Suprapubic skin (tissue), 4 donors: ENCODE data around the gene CRIP2. TPM values are rescaled to one million over a fixed set of nuclear protein-coding genes. Genes with fewer than 3 reads are reported as not detected.
A peak's percentile ranks its signal among the peaks of the same experiment; 100 is the strongest.

Experiments used
- DNase-seq, 2 donors: peaks; one replicate each; pipeline ENCODE4 v3.0.0-alpha.2; 2019; ENCODE audit warnings: low spot score in 2 of 2
- H3K27ac ChIP-seq: fragments of 200-600 bp; sonication (generic); one replicate; pipeline ENCODE4 v1.5.1; 2019
- H3K27me3 ChIP-seq: fragments of 200-600 bp; sonication (generic); one replicate; pipeline ENCODE4 v1.5.1; 2019
- H3K36me3 ChIP-seq: fragments of 200-600 bp; sonication (generic); one replicate; pipeline ENCODE4 v1.5.1; 2019
- H3K4me1 ChIP-seq: fragments of 200-600 bp; sonication (generic); one replicate; pipeline ENCODE4 v1.5.1; 2019
- H3K4me3 ChIP-seq: fragments of 200-600 bp; sonication (generic); one replicate; pipeline ENCODE4 v1.5.1; 2019; ENCODE audit warnings: mild to moderate bottlenecking
- H3K9me3 ChIP-seq: fragments of 200-600 bp; sonication (generic); one replicate; pipeline ENCODE4 v1.5.1; 2019
- EP300 ChIP-seq: sonication (generic); formaldehyde crosslinking; IDR thresholded peaks from one replicate; pipeline ENCODE4 v1.6.1; 2017; ENCODE audit warnings: antibody characterized with exemption
- POLR2A ChIP-seq, 2 donors: fragments of 450-650 bp; IDR thresholded peaks; one replicate each; pipeline ENCODE4 v1.6.1; 2017; ENCODE audit warnings: antibody characterized with exemption in 2 of 2, mild to moderate bottlenecking in 2 of 2, moderate library complexity in 2 of 2
- POLR2AphosphoS5 ChIP-seq, 3 donors: sonication (generic); formaldehyde crosslinking; IDR thresholded peaks; one replicate each; pipeline ENCODE4 v1.6.1; 2017; ENCODE audit warnings: antibody characterized with exemption in 3 of 3
- WGBS: methylation state at CpG from one replicate; pipeline ENCODE4 v1.1.5; 2018; 5-methylcytosine and 5-hydroxymethylcytosine counted together
- total RNA-seq, 4 donors: library from RNA; depleted of rRNA; stranded (reverse); fragments of >200 nt; gene quantifications; one replicate each; pipeline ENCODE4 v1.1.0, GENCODE V29; 2016
- TF ChIP-seq, protein P1 (sequence below), 2 donors: fragments of 200-600 bp in 1 of 2; fragments of 450-650 bp in 1 of 2; sonication (generic) in 1 of 2; IDR thresholded peaks; one replicate each; pipeline ENCODE4 v1.5.1; 2016 to 2019; ENCODE audit warnings: antibody characterized with exemption in 2 of 2, mild to moderate bottlenecking in 1 of 2, moderate library complexity in 1 of 2

Gene CRIP2
- total RNA-seq, 4 donors from 2014 or later = 70.7 to 140 (median 104) TPM

DNA sequence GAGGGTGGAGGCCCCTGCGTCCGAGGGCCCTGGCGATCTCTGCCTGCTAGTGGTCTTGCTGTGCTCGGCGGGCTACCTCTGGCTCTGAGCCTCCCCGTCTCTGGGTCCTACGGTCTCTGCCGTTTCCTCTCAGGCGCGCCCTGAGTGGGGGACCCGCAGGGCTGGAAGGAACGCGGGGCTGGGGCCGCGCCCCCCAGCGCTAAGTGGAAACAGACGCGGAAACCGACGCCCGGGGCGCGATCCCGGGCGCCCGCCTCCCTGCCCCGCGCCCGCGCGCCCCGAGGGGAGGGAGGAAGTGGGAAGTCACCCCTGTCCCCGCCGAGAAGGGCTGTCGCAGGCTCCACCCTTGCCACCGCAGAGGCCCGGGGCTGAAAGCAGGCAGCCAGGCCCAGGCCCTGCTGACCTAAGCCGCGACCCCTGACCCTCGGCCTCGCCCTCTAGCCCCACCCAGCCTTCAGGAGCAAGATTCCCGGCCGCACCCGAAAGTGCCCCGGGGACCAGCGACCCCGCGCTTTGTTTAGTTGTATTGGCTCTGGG lies 12.9 kb downstream of the CRIP2 start:
- TF ChIP-seq, protein P1, sequence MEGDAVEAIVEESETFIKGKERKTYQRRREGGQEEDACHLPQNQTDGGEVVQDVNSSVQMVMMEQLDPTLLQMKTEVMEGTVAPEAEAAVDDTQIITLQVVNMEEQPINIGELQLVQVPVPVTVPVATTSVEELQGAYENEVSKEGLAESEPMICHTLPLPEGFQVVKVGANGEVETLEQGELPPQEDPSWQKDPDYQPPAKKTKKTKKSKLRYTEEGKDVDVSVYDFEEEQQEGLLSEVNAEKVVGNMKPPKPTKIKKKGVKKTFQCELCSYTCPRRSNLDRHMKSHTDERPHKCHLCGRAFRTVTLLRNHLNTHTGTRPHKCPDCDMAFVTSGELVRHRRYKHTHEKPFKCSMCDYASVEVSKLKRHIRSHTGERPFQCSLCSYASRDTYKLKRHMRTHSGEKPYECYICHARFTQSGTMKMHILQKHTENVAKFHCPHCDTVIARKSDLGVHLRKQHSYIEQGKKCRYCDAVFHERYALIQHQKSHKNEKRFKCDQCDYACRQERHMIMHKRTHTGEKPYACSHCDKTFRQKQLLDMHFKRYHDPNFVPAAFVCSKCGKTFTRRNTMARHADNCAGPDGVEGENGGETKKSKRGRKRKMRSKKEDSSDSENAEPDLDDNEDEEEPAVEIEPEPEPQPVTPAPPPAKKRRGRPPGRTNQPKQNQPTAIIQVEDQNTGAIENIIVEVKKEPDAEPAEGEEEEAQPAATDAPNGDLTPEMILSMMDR (IDR thresholded peaks at IDR 0.05) = no peak
- no peak for TF ChIP-seq EP300
- TF ChIP-seq POLR2AphosphoS5 (IDR thresholded peaks at IDR 0.05) = no peak
- no peak for TF ChIP-seq POLR2A (IDR thresholded peaks at IDR 0.05)
- WGBS = under 1% methylated on average over 24 of the region's 48 CpGs

GRCh38 chr14:105487986-105488777 lies 13.6 kb downstream of the CRIP2 start:
- DNase-seq = no peak
- no peaks in the 10 kb centered on the region for H3K9me3 ChIP-seq
- peaks cover 87% of the 10 kb centered on the region for H3K4me1 ChIP-seq
- peak overlapping the region; percentile 82 for H3K4me3 ChIP-seq
- peaks cover under 1% of the 10 kb centered on the region for H3K36me3 ChIP-seq
- H3K27ac ChIP-seq = peak overlapping the region; percentile 90
- no peak for TF ChIP-seq POLR2A (IDR thresholded peaks at IDR 0.05)
- no peak for TF ChIP-seq EP300
- TF ChIP-seq, protein P1 (IDR thresholded peaks at IDR 0.05) = no peak
- TF ChIP-seq POLR2AphosphoS5 (IDR thresholded peaks at IDR 0.05) = no peak
- WGBS = 38% methylated on average over 8 of the region's 26 CpGs
- no peaks in the 10 kb centered on the region for H3K27me3 ChIP-seq

More for the DNA sequence above, 12.9 kb downstream of the CRIP2 start:
- Histone ChIP-seq H3K27me3 (no peaks in the 10 kb centered on the region), H3K4me1 (peaks cover 92% of the 10 kb centered on the region), H3K9me3 (no peaks in the 10 kb centered on the region), H3K36me3 (no peaks in the 10 kb centered on the region), H3K4me3 (peak overlapping the region; percentile 82), H3K27ac (peak overlapping the region; percentile 90)
- no peak for DNase-seq

- no peak for DNase-seq
- no peak for TF ChIP-seq EP300
- TF ChIP-seq POLR2AphosphoS5 (IDR thresholded peaks at IDR 0.05) = no peak
- no peak for TF ChIP-seq POLR2A (IDR thresholded peaks at IDR 0.05)
- TF ChIP-seq, protein P1 (IDR thresholded peaks at IDR 0.05) = no peak
- Histone ChIP-seq H3K4me3 (peak overlapping the region; percentile 82), H3K36me3 (peaks cover 5% of the 10 kb centered on the region), H3K9me3 (no peaks in the 10 kb centered on the region), H3K4me1 (peaks cover 80% of the 10 kb centered on the region), H3K27me3 (no peaks in the 10 kb centered on the region), H3K27ac (peak overlapping the region; percentile 90)
- 11% methylated on average over 15 of the region's 20 CpGs for WGBS
Measured at GRCh38 chr14:105488781-105489541, 14.3 kb downstream of the CRIP2 start.

GRCh38 chr14:105489542-105490266 lies 15.1 kb downstream of the CRIP2 start:
- Histone ChIP-seq H3K4me1 (peaks cover 72% of the 10 kb centered on the region), H3K36me3 (peaks cover 5% of the 10 kb centered on the region), H3K27ac (peak overlapping the region; percentile 90), H3K9me3 (no peaks in the 10 kb centered on the region), H3K4me3 (peak overlapping the region; percentile 82), H3K27me3 (no peaks in the 10 kb centered on the region)
- TF ChIP-seq EP300 = no peak
- peak in 1 of 3 donors; percentile 65 for TF ChIP-seq POLR2AphosphoS5 (IDR thresholded peaks at IDR 0.05)
- TF ChIP-seq, protein P1 (IDR thresholded peaks at IDR 0.05) = peak; percentile 35 to 67
- no peak for TF ChIP-seq POLR2A (IDR thresholded peaks at IDR 0.05)
- WGBS = 7% methylated on average over 5 of the region's 44 CpGs
- peak; percentile 93 to 95 for DNase-seq
